Smooth muscle cell (in vitro differentiated cells): Measurements from ENCODE around the gene RABGAP1L. TPM values are rescaled to one million over a fixed set of nuclear protein-coding genes. Genes with fewer than 3 reads are reported as not detected.

Experiments used
- DNase-seq: peaks from one replicate; lab custom pipeline; 2025; ENCODE audit not compliant: unreplicated experiment; lab: John Stamatoyannopoulos, UW
- H2AFZ ChIP-seq: fragments of 200-600 bp; sonication (generic); 2 replicates; pipeline ENCODE4 v1.6.0; 2016; ENCODE audit warnings: antibody characterized with exemption, low read depth, mild to moderate bottlenecking
- H3F3A ChIP-seq: fragments of 200-600 bp; sonication (generic); 2 replicates; pipeline ENCODE4 v1.6.0; 2017; ENCODE audit warnings: antibody characterized with exemption, low read depth
- H3K27ac ChIP-seq: fragments of 200-600 bp; sonication (generic); 2 replicates; pipeline ENCODE4 v1.5.1; 2016; ENCODE audit warnings: low read depth, mild to moderate bottlenecking
- H3K27me3 ChIP-seq: fragments of 200-600 bp; sonication (generic); 2 replicates; pipeline ENCODE4 v1.6.1; 2016; ENCODE audit warnings: low read depth, mild to moderate bottlenecking
- H3K36me3 ChIP-seq: fragments of 200-600 bp; sonication (generic); 2 replicates; pipeline ENCODE4 v1.5.1; 2016; ENCODE audit warnings: low read depth
- H3K4me1 ChIP-seq: fragments of 200-600 bp; sonication (generic); 2 replicates; pipeline ENCODE4 v1.5.1; 2016; ENCODE audit warnings: low read depth
- H3K4me2 ChIP-seq: fragments of 200-600 bp; sonication (generic); 2 replicates; pipeline ENCODE4 v1.6.0; 2016; ENCODE audit warnings: mild to moderate bottlenecking
- H3K4me3 ChIP-seq: fragments of 200-600 bp; sonication (generic); 2 replicates; pipeline ENCODE4 v1.5.1; 2016; ENCODE audit warnings: mild to moderate bottlenecking
- H3K79me2 ChIP-seq: fragments of 200-600 bp; sonication (generic); 2 replicates; pipeline ENCODE4 v1.6.0; 2016; ENCODE audit warnings: low read depth, mild to moderate bottlenecking
- H3K9ac ChIP-seq: fragments of 200-600 bp; sonication (generic); 2 replicates; pipeline ENCODE4 v1.6.0; 2016; ENCODE audit warnings: low read depth
- H3K9me3 ChIP-seq: fragments of 200-600 bp; sonication (generic); replicated peaks from 2 replicates; pipeline ENCODE4 v1.5.1; 2016; ENCODE audit warnings: low read depth
- H4K20me1 ChIP-seq: fragments of 200-600 bp; sonication (generic); 2 replicates; pipeline ENCODE4 v1.6.0; 2016; ENCODE audit warnings: low read depth
- CTCF ChIP-seq: fragments of 200-600 bp; sonication (generic); IDR thresholded peaks from 2 replicates; pipeline ENCODE4 v1.5.1; 2017; ENCODE audit warnings: borderline replicate concordance, mild to moderate bottlenecking, antibody characterized with exemption; ENCODE audit not compliant: insufficient read depth, poor library complexity, severe bottlenecking
- WGBS: methylation state at CpG from one replicate; pipeline ENCODE4 v1.1.7; 2016; ENCODE audit warnings: low lambda C conversion rate; 5-methylcytosine and 5-hydroxymethylcytosine counted together
- polyA plus RNA-seq: library from polyadenylated mRNA; unstranded; fragments of >200 nt; fragmentation: Nextera tagmentation; extraction: Ambion mirVana; gene quantifications from 2 replicates; pipeline ENCODE4 v1.2.1, GENCODE V29; 2016
- total RNA-seq: library from RNA; depleted of rRNA; stranded (reverse); fragments of >200 nt; gene quantifications from 2 replicates; pipeline ENCODE4 v1.2.3, GENCODE V29; 2014

Gene RABGAP1L
- total and polyA plus RNA-seq, 2 experiments from 2014 or later: 4.8 to 24.7 TPM

GRCh38 chr1:175003521-175003920, 844.2 kb downstream of the RABGAP1L start:
- peaks cover 10% of the 10 kb centered on the region for H4K20me1 ChIP-seq
- 93% methylated on average over 2 of the region's 2 CpGs for WGBS
- no peak overlapping the region for H3K4me3 ChIP-seq
- H2AFZ ChIP-seq: no peak overlapping the region
- peaks cover 6% of the 10 kb centered on the region for H3K36me3 ChIP-seq
- H3K9ac ChIP-seq: no peak overlapping the region
- no peak for TF ChIP-seq CTCF
- peaks cover 68% of the 10 kb centered on the region for H3K79me2 ChIP-seq
- no peak overlapping the region for H3K27ac ChIP-seq
- DNase-seq: no peak
- peaks cover 15% of the 10 kb centered on the region for H3K4me1 ChIP-seq
- H3K4me2 ChIP-seq: no peak overlapping the region
- H3F3A ChIP-seq: peaks cover 9% of the 10 kb centered on the region
- H3K27me3 ChIP-seq: no peaks in the 10 kb centered on the region
- H3K9me3 ChIP-seq: no peaks in the 10 kb centered on the region

GRCh38 chr1:175005085-175005783, 845.9 kb downstream of the RABGAP1L start:
- Histone ChIP-seq H3K36me3 (peaks cover 12% of the 10 kb centered on the region), H3K79me2 (peaks cover 66% of the 10 kb centered on the region), H3K4me2 (no peak overlapping the region), H3F3A (peaks cover 3% of the 10 kb centered on the region), H3K9ac (no peak overlapping the region), H3K4me1 (peaks cover 12% of the 10 kb centered on the region), H3K27me3 (no peaks in the 10 kb centered on the region), H3K4me3 (no peak overlapping the region), H4K20me1 (peaks cover 10% of the 10 kb centered on the region), H3K27ac (no peak overlapping the region), H3K9me3 (no peaks in the 10 kb centered on the region), H2AFZ (no peak overlapping the region)
- TF ChIP-seq CTCF: no peak
- no peak for DNase-seq
- 93% methylated on average over 8 of the region's 8 CpGs for WGBS

- no peak for DNase-seq
- H3K27ac ChIP-seq: no peak overlapping the region
- H3K36me3 ChIP-seq: peaks cover 26% of the 10 kb centered on the region
- WGBS: 96% methylated on average over 10 of the region's 10 CpGs
- H3K27me3 ChIP-seq: no peaks in the 10 kb centered on the region
- H3F3A ChIP-seq: peaks cover 3% of the 10 kb centered on the region
- no peaks in the 10 kb centered on the region for H4K20me1 ChIP-seq
- no peaks in the 10 kb centered on the region for H3K4me1 ChIP-seq
- TF ChIP-seq CTCF: no peak
- H3K9ac ChIP-seq: no peak overlapping the region
- no peak overlapping the region for H3K4me2 ChIP-seq
- no peak overlapping the region for H2AFZ ChIP-seq
- H3K79me2 ChIP-seq: peaks cover 23% of the 10 kb centered on the region
- H3K4me3 ChIP-seq: no peak overlapping the region
- no peaks in the 10 kb centered on the region for H3K9me3 ChIP-seq
These were observed 850.2 kb downstream of the RABGAP1L start for GRCh38 chr1:175009532-175009931.

GRCh38 chr1:175013445-175013844, 854.1 kb downstream of the RABGAP1L start:
- TF ChIP-seq CTCF: no peak
- Histone ChIP-seq H3K27ac (peak overlapping the region; percentile 23), H3K4me2 (no peak overlapping the region), H3K79me2 (no peaks in the 10 kb centered on the region), H3K4me3 (no peak overlapping the region), H3K9me3 (no peaks in the 10 kb centered on the region), H4K20me1 (no peaks in the 10 kb centered on the region), H3F3A (no peaks in the 10 kb centered on the region), H2AFZ (no peak overlapping the region), H3K36me3 (peaks cover 21% of the 10 kb centered on the region), H3K27me3 (no peaks in the 10 kb centered on the region), H3K9ac (no peak overlapping the region), H3K4me1 (no peaks in the 10 kb centered on the region)
- WGBS: 100% methylated on average over 1 of the region's 1 CpG
- DNase-seq: no peak
